ENCODE results near the gene MEN1.

MEN1 gene

GRCh38 chr11:64845129-64845775 is 34.9 kb upstream of the MEN1 start:
- DNase-seq = no peak

- DNase-seq = peak; percentile 34 to 60
These were observed 34.2 kb upstream of the MEN1 start, which contains the start of gene CDC42BPG for GRCh38 chr11:64844330-64845128. Gene CDC42BPG (minus strand): TSS chr11:64844653. CDS start chr11:64844569, 84 bp downstream.

- no peak for DNase-seq
These were observed 33.5 kb upstream of the MEN1 start for GRCh38 chr11:64843686-64844329.

- peak in 1 of 2 experiments; percentile 17 for DNase-seq
These were observed 32.7 kb upstream of the MEN1 start for GRCh38 chr11:64842851-64843685.

DNA sequence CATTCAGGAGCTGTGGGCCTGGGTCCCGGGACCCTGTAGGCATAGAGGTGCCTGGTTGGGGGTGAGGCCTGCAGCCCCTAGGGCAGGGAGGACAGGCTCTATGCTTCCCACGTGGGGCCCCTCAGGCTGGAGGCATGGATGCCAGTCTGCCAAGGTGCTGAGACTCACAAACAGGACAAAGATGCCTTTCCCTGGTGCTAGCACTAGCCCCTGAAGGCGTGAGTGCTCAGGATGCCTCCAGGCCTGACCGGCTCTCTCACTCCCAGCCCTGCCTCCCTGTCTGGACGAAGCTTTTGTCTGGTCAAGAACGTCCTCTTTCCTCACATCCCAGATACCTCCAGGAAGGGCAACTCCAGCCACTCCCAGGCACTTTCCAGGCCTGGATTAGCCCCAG is 32.0 kb upstream of the MEN1 start:
- no peak for DNase-seq

DNA sequence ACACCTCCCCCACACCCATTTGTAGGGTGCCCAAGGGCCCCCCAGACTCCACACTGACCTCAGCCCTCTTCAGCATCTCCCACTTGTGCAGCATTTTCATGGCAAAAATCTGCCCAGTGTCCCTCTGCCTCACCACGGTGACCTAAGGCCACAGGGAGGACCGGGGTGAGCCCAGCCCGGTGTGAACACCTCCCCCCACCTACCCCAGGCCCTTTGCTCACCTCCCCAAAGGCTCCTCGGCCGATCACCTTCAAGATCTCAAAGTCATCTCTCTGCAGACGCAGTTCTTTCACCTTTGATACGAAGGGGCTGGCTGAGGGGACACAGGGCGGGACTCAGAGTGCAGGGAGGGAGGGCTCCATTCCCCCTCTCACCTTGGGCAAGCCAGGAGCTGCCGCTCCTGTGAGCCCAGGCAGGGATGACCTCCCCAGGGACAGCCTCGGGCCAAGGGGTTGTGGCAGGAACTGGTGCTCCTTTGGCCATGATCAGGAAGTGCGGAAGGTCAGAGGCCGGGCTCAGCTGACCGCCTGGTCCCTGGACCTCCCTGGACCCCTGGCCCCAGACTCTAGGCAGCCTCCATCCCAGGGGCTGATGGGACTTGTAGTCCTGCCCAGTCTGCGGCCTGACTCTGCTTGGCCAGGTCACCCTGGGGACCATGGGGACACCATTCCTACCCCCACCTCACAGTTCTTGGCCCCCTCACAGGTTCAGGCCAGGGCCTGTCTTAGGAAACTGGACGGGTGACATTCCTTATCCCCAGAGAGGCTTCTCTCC is 31.4 kb upstream of the MEN1 start:
- no peak for DNase-seq

DNA sequence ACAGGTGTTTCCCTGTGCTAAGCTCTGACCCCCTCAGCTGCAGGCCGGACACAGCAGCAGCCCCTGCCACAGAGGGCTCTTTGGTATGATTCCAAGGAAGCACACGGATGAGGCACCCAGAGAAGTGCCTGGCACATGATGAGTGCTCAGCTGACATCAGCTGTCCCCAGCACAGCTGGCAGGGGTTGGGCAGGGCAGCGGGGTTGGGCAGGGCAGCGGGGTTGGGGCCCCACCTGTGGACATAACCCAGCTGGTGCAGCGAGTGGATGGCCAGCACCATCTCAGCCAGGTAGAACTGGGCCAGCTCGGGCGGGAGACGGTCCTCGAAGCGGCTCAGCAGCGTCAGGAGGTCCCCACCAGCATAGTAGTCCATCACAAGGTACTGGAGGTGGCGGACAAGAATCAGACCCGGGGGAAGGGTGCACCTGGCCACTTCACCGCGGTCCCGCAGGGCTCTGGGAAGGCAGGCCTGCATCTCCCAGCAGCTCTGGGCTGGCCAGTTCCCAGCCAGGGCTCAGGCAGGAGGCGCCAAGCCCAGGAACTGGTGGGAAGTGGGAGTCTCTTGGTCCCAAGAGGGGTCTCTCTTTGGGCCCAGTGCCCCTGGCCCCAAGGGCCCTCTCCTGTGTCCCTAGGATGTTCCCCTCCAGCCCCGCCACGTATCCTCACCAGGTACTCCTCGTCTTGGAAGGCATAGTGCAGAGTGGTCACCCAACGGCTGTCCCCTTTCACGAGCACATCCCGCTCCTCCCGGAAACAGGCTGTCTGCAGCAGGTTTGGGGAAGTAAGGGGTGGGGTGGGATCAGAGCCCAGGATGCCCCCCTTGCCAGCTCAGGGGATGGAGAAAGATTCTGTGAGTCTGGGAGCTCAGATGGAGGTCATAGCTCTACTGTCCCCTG is 29.8 kb upstream of the MEN1 start:
- DNase-seq = peak in 1 of 2 experiments; percentile 46

DNA sequence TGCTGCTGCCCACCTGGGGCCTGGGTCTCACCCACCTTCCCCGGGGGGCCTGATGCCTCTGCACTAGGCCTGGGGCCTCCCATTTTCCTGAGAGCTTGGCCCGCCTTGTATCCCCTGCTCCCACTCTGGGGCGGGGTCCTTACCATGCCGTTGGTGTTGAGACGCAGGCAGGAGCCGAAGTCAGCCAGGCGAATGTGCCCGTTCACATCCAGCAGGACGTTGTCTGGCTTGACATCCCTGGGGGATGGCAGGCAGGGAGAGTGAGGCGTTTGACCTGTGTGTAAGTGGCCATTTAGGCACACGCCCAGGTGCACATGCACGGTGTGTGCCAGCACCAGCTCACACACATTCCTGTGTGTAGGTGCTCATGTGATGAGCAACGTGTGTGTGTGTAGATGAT is 29.0 kb upstream of the MEN1 start:
- no peak for DNase-seq

- DNase-seq = no peak
These were observed 28.4 kb upstream of the MEN1 start for GRCh38 chr11:64838600-64839334.

- DNase-seq = no peak
These were observed 27.6 kb upstream of the MEN1 start for GRCh38 chr11:64837887-64838351.

DNA sequence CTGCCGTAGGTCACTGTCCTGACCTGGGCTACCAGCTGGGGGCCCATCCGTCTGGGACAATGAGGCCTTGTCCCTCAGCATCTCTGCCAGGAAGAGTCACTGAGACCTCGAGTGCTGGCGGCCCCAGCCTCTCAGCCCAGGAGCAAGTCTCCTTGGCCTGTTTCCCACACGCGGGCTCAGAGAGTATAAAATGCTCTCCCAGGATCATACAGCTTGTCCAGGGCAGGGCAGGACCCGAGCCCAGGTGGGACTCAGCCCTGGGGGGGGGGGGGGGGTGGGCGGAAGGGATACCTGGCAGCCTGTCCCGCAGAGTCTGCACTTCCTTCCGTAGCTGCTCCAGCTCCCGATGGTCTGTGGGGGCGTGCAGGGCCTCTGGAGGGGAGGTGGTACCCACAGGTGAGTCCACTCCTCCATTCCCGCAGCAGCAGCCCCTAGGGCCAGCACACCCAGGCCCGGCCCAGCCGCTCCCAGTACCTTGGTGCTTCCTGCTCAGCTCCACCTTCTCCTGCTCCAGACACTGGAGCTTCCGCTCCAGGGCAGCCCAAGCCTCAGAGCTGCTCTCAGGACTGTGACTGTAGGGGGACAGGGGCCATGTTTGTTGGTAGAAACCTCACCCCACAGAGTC is 26.2 kb upstream of the MEN1 start:
- no peak for DNase-seq

DNA sequence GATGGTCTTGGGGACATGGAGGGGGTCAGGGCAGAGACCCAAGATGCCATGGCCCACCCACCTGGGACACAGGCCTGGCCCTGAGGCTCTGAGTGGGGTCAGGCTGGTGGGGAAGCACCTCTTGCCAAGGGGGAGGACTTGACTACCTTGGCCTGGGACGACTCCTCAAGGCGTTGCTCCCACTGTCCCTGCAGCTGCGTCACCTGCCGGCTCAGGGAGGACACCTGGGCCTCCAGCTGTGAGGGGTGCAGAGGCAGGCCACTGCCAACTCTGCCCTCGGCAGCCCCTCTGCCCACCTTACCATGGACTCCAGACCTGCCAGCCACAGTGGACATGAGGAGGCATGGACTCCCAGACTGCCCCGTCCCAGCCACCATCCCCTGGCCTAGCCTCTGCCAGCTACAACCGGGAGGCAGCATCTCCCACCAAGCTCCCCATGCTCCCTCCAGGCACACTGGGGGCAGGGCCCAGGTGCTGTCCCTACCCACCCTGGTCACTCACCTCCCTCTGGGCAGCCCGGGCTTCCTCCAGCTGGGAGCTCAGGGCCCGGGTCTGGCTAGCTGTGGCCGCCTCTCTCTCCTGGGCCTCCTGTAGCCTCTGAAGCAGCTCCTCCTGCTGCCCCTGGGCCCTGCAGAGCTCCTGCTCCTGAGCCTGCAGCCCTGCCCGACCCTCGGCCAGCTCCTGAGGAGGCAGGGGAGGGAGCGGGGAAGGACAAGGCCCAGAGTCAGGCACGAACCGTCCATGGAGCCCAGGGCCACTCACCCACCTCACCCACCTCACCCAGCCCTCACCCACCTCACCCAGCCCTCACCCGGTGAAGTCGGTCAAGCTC is 25.5 kb upstream of the MEN1 start:
- DNase-seq = no peak

GRCh38 chr11:64834723-64835615 is 24.6 kb upstream of the MEN1 start:
- peak; percentile 70 to 73 for DNase-seq

- no peak for DNase-seq
These were observed 23.8 kb upstream of the MEN1 start for GRCh38 chr11:64834031-64834722.

DNA sequence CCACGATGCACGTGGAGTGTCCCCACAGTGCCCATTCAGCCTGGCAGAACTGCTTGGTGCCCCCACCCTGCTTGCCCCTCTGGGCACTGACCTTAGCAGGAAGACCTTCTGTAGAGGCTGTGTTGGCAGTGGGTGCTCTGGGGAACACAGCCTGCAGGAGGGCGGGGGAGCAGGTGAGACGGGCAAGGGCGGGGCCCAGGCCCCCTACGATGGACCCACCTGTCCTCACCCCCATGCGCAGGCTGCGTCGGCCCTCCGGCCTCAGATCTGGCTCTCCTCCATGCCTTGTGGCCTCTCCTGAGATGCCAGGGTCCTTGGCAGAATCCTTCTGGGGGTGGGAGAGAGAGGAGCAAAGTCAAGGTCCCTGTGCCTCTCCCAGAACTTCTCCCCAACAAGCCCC is 23.2 kb upstream of the MEN1 start:
- DNase-seq = no peak

GRCh38 chr11:64833198-64833502 is 22.8 kb upstream of the MEN1 start:
- no peak for DNase-seq
